Retinal pigment epithelial cell (primary cell): ENCODE measurements around the gene ARHGAP26.
A peak's percentile ranks its signal among the peaks of the same experiment; 100 is the strongest.

Source experiments
- DNase-seq: peaks from one replicate; pipeline ENCODE4 v3.0.0-alpha.2; 2010; ENCODE audit warnings: low read depth
- H3K4me3 ChIP-seq: 2 replicates; pipeline ENCODE4 v1.5.1; 2011; ENCODE audit warnings: mild to moderate bottlenecking, low read length, control low read depth, moderate library complexity
- TF ChIP-seq, protein P1 (sequence below): conservative IDR thresholded peaks from 2 replicates; pipeline ENCODE4 v1.5.1; 2011; ENCODE audit warnings: low read depth, low read length, control low read depth, inconsistent platforms

Gene ARHGAP26

DNA sequence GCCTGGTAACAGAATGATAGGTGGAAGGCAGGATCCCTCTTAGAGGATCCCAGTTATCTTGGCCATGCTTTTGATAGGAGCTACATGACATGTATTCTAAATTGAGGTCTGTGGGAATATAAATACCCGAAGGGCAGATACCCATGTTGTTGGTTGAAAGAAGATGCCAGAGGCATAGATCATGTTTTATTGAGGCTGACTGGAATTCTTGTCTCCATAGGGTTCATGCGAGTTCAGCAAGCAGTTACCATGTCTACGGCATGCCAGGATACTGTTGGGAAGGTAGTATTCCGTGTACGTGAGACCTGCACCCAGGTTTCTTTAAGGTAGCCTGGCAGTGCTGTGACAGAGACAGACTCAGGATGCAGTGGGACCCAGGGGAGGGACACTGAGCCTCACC is 402.6 kb downstream of the ARHGAP26 start:
- DNase-seq: no peak
- TF ChIP-seq, protein P1, sequence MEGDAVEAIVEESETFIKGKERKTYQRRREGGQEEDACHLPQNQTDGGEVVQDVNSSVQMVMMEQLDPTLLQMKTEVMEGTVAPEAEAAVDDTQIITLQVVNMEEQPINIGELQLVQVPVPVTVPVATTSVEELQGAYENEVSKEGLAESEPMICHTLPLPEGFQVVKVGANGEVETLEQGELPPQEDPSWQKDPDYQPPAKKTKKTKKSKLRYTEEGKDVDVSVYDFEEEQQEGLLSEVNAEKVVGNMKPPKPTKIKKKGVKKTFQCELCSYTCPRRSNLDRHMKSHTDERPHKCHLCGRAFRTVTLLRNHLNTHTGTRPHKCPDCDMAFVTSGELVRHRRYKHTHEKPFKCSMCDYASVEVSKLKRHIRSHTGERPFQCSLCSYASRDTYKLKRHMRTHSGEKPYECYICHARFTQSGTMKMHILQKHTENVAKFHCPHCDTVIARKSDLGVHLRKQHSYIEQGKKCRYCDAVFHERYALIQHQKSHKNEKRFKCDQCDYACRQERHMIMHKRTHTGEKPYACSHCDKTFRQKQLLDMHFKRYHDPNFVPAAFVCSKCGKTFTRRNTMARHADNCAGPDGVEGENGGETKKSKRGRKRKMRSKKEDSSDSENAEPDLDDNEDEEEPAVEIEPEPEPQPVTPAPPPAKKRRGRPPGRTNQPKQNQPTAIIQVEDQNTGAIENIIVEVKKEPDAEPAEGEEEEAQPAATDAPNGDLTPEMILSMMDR: no peak
- no peak overlapping the region for H3K4me3 ChIP-seq

DNA sequence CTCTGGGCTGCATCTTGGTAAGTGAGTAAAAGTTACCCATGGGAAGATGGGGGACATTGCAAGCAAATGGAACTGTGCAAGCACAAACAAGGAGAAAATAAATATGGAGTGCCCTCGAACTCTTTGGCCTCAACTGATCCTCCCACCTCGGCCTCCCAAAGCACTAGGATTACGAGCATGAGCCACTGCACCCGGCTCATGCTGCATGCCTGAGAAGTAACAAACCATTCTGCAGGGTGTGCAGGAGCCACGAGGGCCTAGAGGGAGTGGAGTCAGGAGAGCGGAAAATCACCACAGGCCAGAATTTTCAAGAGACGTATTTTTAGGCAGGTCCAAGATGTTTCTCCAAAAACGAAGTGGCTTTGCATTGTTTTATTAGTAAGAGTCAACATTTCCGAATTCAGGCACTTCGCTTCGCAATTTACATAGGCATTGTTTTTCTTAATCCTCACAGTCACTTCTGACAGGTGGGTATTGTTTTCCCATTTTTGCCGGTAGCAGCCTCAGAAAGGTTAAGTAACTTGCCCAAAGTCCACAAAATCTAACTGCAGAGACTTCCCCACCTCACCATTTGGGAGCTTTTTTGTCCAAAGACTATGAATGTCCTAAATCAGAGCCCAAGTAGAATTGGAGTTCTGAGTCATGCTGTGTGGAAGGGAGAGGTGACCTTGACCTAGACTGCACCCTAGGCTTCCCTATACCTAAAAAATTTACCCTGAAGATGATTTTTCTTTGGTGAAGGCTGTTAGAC is 403.1 kb downstream of the ARHGAP26 start:
- no peak overlapping the region for H3K4me3 ChIP-seq
- TF ChIP-seq, protein P1: no peak
- no peak for DNase-seq

DNA sequence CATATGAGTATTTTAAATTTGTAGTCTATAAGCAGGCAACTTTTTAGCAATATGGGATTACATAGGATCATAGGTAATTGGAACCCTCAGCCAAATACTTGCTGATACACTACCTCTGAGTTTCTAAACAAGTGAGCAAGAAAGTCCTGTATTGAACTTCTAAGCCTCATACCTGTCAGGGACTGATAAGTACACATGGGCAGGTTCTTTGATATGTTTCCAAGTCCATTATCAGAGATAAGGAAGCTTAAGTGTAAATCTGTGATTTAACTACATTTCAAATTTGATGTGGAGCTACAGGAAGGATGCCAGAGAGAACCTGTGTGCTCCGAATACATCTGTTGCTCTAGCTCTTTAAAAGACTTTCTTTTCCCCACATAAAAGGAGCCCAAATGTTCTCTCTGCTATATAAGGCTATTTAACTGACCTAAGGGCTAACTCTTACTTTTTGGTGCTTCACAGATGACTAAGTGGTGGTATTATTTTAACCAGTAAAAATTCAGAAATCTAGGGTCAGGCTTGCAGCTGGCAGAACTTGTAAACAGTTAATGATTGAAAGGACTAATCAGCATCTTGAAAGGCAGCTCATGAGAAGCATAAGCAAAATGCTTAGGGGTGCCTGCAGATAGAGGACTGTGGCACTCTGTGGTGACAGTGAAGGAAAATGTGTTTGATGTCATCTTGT is 404.7 kb downstream of the ARHGAP26 start:
- TF ChIP-seq, protein P1: no peak
- H3K4me3 ChIP-seq: no peak overlapping the region
- DNase-seq: no peak

DNA sequence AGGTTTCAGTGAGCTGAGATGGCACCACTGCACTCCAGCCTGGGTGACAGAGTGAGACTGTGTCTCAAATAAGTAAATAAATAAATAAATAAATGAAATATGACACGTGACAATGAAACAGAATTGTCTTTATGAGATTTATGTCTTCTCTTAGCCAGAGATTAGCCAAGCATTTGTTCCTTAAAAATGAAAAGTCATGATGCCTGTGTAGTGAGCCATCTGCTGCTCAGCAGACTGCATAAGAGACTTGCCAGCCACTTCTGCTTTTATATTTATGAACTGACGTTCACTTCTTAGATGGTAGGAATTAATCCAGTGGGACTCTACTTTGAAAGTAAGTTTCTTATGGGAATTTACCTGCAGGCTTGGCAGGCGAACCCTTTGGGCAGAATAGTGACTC is 405.9 kb downstream of the ARHGAP26 start:
- DNase-seq: no peak
- H3K4me3 ChIP-seq: no peak overlapping the region
- TF ChIP-seq, protein P1: no peak

DNA sequence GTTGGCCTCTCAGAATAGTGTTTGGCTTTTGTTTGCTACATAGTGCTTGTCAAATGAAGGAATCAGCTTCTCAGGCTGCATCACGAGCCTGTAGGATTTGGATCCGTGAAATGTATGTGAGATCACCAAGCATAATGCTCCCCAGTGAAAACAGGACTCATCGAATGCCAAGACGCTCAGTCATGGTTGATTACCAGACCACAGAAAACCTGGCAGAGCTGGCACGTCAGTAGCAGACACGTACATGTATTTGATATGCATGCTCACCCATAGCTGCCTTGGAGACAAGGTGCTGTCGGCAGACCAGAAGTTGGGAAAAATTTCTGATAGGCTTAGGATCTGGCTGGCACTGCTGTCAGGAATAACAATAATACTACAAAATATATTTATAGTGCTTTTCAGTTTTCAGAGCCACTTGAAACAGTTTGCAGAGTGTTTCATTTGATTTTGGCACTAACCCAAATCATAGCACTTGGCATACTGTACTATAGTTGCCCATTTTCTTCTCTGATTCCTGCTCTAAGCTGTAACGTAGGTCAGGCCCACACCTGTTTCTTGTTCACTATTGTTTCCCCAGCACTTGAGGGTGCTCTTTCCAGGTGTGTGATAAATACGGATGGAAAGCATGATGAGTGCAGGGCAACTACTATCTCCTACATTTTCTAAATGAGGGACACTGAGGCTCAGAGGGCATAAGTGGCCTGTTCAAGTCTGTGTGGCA is 407.2 kb downstream of the ARHGAP26 start:
- H3K4me3 ChIP-seq: no peak overlapping the region
- TF ChIP-seq, protein P1: no peak
- DNase-seq: peak; percentile 100

DNA sequence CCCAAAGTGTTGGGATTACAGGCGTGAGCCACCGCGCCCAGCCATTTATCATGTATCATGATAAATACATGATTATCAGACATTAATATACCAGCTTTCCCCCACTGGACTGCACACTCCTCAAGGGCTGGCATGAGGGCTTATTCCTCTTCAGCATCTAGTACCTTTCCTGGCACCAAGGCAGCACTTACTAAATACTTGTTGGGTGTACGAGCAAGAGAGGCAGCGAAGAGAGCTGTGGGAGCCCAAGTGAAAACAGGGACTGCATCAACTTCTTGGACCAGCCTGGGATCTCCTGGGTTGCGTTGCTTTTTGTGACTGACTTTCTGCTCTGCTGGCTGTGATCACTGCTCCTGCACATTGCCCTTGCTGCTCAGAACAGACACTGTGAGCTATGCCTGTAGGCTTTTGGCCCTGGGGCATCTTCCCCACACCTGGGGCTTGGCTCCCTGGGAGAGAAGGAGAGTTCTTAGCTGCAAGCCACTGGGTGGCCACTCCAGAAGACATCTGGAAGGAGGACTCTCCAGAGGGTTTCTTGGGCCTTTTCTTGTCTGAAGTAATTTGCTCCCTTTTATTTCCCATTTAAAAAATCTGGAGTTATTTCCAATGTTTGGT is 409.1 kb downstream of the ARHGAP26 start:
- no peak overlapping the region for H3K4me3 ChIP-seq
- TF ChIP-seq, protein P1: no peak
- no peak for DNase-seq
